ENCODE measurements around the gene NTRK3. TPM values are rescaled to one million over a fixed set of nuclear protein-coding genes. Genes with fewer than 3 reads are reported as not detected.

The NTRK3 gene
- total RNA-seq, 2 donors from 2014 or later, result 3.3 to 6.9 TPM

- intact Hi-C loops (cut with DNase I), result no loop called here
- no peak for DNase-seq
- no peak for ATAC-seq
Measured at GRCh38 chr15:88141269-88141889, 115.2 kb downstream of the NTRK3 start.

- ATAC-seq, result no peak
- intact Hi-C loops (cut with DNase I), result no loop called here
Measured at GRCh38 chr15:88140398-88140797, 116.1 kb downstream of the NTRK3 start.

GRCh38 chr15:88139936-88140335 is 116.6 kb downstream of the NTRK3 start:
- ATAC-seq (no peak), DNase-seq (no peak)
- intact Hi-C loops (cut with DNase I), result no loop called here

More at GRCh38 chr15:88140398-88140797, 116.1 kb downstream of the NTRK3 start:
- no peak for DNase-seq

GRCh38 chr15:88133795-88134194 is 122.7 kb downstream of the NTRK3 start:
- no peak for ATAC-seq
- intact Hi-C loops (cut with DNase I), result no loop called here

GRCh38 chr15:88132499-88132898 is 124.0 kb downstream of the NTRK3 start:
- DNase-seq (no peak), ATAC-seq (no peak)
- intact Hi-C loops (cut with DNase I), result no loop called here

More at GRCh38 chr15:88133795-88134194, 122.7 kb downstream of the NTRK3 start:
- DNase-seq, result no peak

GRCh38 chr15:88131937-88132336 is 124.6 kb downstream of the NTRK3 start:
- ATAC-seq, result no peak
- intact Hi-C loops (cut with DNase I), result no loop called here

GRCh38 chr15:88127432-88127790 is 129.1 kb downstream of the NTRK3 start:
- DNase-seq (no peak), ATAC-seq (peak in 1 of 2 donors; percentile 27)
- intact Hi-C loops (cut with DNase I), result no loop called here

More at GRCh38 chr15:88131937-88132336, 124.6 kb downstream of the NTRK3 start:
- DNase-seq, result no peak

- peak in 1 of 2 donors; percentile 15 for ATAC-seq
- intact Hi-C loops (cut with DNase I), result no loop called here
- DNase-seq, result no peak
Measured at GRCh38 chr15:88126695-88127431, 129.7 kb downstream of the NTRK3 start.

- intact Hi-C loops (cut with DNase I), result no loop called here
- DNase-seq, result peak; percentile 29
- peak in 1 of 2 donors; percentile 41 for ATAC-seq
Measured at GRCh38 chr15:88125576-88125975, 131.0 kb downstream of the NTRK3 start.

GRCh38 chr15:88124199-88124598 is 132.3 kb downstream of the NTRK3 start:
- DNase-seq, result no peak
- intact Hi-C loops (cut with DNase I), result no loop called here

GRCh38 chr15:88121968-88122530 is 134.5 kb downstream of the NTRK3 start:
- DNase-seq (no peak), ATAC-seq (no peak)
- intact Hi-C loops (cut with DNase I), result no loop called here

More at GRCh38 chr15:88124199-88124598, 132.3 kb downstream of the NTRK3 start:
- no peak for ATAC-seq

GRCh38 chr15:88120026-88120425 is 136.5 kb downstream of the NTRK3 start:
- DNase-seq, result no peak
- intact Hi-C loops (cut with DNase I), result no loop called here
- ATAC-seq, result no peak

GRCh38 chr15:88118741-88119140 is 137.8 kb downstream of the NTRK3 start:
- intact Hi-C loops (cut with DNase I), result no loop called here
- ATAC-seq, result no peak

GRCh38 chr15:88118035-88118434 is 138.5 kb downstream of the NTRK3 start:
- ATAC-seq, result no peak
- no peak for DNase-seq
- intact Hi-C loops (cut with DNase I), result no loop called here

More at GRCh38 chr15:88118741-88119140, 137.8 kb downstream of the NTRK3 start:
- no peak for DNase-seq

- intact Hi-C loops (cut with DNase I), result no loop called here
- ATAC-seq (peak in 1 of 2 donors; percentile 61), DNase-seq (no peak)
Measured at GRCh38 chr15:88115486-88116152, 140.9 kb downstream of the NTRK3 start.

GRCh38 chr15:88113613-88114308 is 142.8 kb downstream of the NTRK3 start:
- intact Hi-C loops (cut with DNase I), result no loop called here
- ATAC-seq, result no peak
- no peak for DNase-seq

- DNase-seq, result no peak
- ATAC-seq, result no peak
- intact Hi-C loops (cut with DNase I), result no loop called here
Measured at GRCh38 chr15:88108991-88109390, 147.5 kb downstream of the NTRK3 start.

- no peak for ATAC-seq
- intact Hi-C loops (cut with DNase I), result no loop called here
- no peak for DNase-seq
Measured at GRCh38 chr15:88108477-88108876, 148.1 kb downstream of the NTRK3 start.

GRCh38 chr15:88106074-88106473 is 150.5 kb downstream of the NTRK3 start:
- intact Hi-C loops (cut with DNase I), result no loop called here
- DNase-seq, result no peak
- no peak for ATAC-seq
